M059J (cell line): ENCODE measurements around the gene SYT13. TPM values are rescaled to one million over a fixed set of nuclear protein-coding genes. Genes with fewer than 3 reads are reported as not detected.

Source experiments
- DNase-seq: peaks from one replicate; pipeline ENCODE4 v3.0.0-alpha.2; 2012; ENCODE audit warnings: low read depth
- total RNA-seq: library from RNA; depleted of rRNA; stranded (reverse); fragments of >200 nt; shearing (Covaris generic); gene quantifications from 2 replicates; pipeline ENCODE4 v1.2.3, GENCODE V29; 2014; rRNA removed

The SYT13 gene
- total RNA-seq: 6.2 and 7.2 TPM in 2 replicates

- DNase-seq: peak; percentile 45
Measured at GRCh38 chr11:45285930-45286632, at the start of gene SYT13. SYT13 (minus strand) TSS chr11:45286341; CDS start chr11:45286207, 134 bp downstream.

- DNase-seq: no peak
Measured at GRCh38 chr11:45335434-45335833, 49.3 kb upstream of the SYT13 start.

GRCh38 chr11:45334836-45335235 is 48.7 kb upstream of the SYT13 start:
- DNase-seq: no peak

GRCh38 chr11:45334410-45334809 is 48.3 kb upstream of the SYT13 start:
- DNase-seq: no peak

- peak; percentile 88 for DNase-seq
Measured at GRCh38 chr11:45333001-45333971, 47.1 kb upstream of the SYT13 start.

- peak; percentile 51 for DNase-seq
Measured at GRCh38 chr11:45332276-45332934, 46.3 kb upstream of the SYT13 start.

- no peak for DNase-seq
Measured at GRCh38 chr11:45331839-45332238, 45.7 kb upstream of the SYT13 start.

GRCh38 chr11:45328726-45329125 is 42.6 kb upstream of the SYT13 start:
- DNase-seq: no peak

- no peak for DNase-seq
Measured at GRCh38 chr11:45324459-45324858, 38.3 kb upstream of the SYT13 start.

- no peak for DNase-seq
Measured at GRCh38 chr11:45323601-45324249, 37.6 kb upstream of the SYT13 start.

- no peak for DNase-seq
Measured at GRCh38 chr11:45322891-45323600, 36.9 kb upstream of the SYT13 start.

- DNase-seq: no peak
Measured at GRCh38 chr11:45322111-45322705, 36.1 kb upstream of the SYT13 start.

- DNase-seq: no peak
Measured at GRCh38 chr11:45321669-45322068, 35.5 kb upstream of the SYT13 start.

- no peak for DNase-seq
Measured at GRCh38 chr11:45321031-45321595, 35.0 kb upstream of the SYT13 start.

- DNase-seq: no peak
Measured at GRCh38 chr11:45320371-45320770, 34.2 kb upstream of the SYT13 start.

GRCh38 chr11:45319077-45319476 is 32.9 kb upstream of the SYT13 start:
- no peak for DNase-seq

- DNase-seq: no peak
Measured at GRCh38 chr11:45318516-45318915, 32.4 kb upstream of the SYT13 start.

- no peak for DNase-seq
Measured at GRCh38 chr11:45316258-45316657, 30.1 kb upstream of the SYT13 start.

- no peak for DNase-seq
Measured at GRCh38 chr11:45314900-45315299, 28.8 kb upstream of the SYT13 start.

GRCh38 chr11:45313171-45313865 is 27.2 kb upstream of the SYT13 start:
- no peak for DNase-seq
